Mesenchymal stem cell (in vitro differentiated cells and primary cell): ENCODE measurements around the gene LRRC9.
"Not testable (repeated sequence)": the region's sequence is repeated elsewhere in the genome, so short reads cannot be mapped to it uniquely, and the experiment has no call there.

Source experiments
- DNase-seq: peaks from one replicate; pipeline ENCODE4 v3.0.0-alpha.2; 2013
- H2AFZ ChIP-seq: one replicate; pipeline ENCODE4 v1.6.1; 2013; ENCODE audit warnings: low read depth, mild to moderate bottlenecking, control low read depth, inconsistent platforms, low read length, moderate library complexity
- H2AK5ac ChIP-seq: 2 replicates; pipeline ENCODE4 v1.6.1; 2013; ENCODE audit warnings: low read length, moderate library complexity, mild to moderate bottlenecking, inconsistent platforms; ENCODE audit not compliant: severe bottlenecking
- H2BK120ac ChIP-seq: one replicate; pipeline ENCODE4 v1.6.1; 2013; ENCODE audit warnings: low read depth, mild to moderate bottlenecking, inconsistent platforms, low read length, moderate library complexity
- H2BK12ac ChIP-seq, 2 experiments: one replicate each; pipeline ENCODE4 v1.6.1; 2013; ENCODE audit warnings: inconsistent platforms in 2 of 2, low read length in 2 of 2, mild to moderate bottlenecking in 2 of 2, moderate library complexity in 2 of 2, control low read depth in 1 of 2
- H2BK15ac ChIP-seq: one replicate; pipeline ENCODE4 v1.6.1; 2013; ENCODE audit warnings: mild to moderate bottlenecking, low read depth, inconsistent platforms; ENCODE audit not compliant: poor library complexity, severe bottlenecking
- H2BK5ac ChIP-seq: 2 replicates; pipeline ENCODE4 v1.6.1; 2013; ENCODE audit warnings: low read depth, mild to moderate bottlenecking, low read length, control low read depth, inconsistent platforms; ENCODE audit not compliant: poor library complexity, severe bottlenecking
- H3K14ac ChIP-seq, 2 experiments: one replicate each; pipeline ENCODE4 v1.6.1; 2013; ENCODE audit warnings: inconsistent platforms in 2 of 2, low read length in 2 of 2, control low read depth in 1 of 2, mild to moderate bottlenecking in 1 of 2, moderate library complexity in 1 of 2
- H3K18ac ChIP-seq, 2 experiments: one replicate each; pipeline ENCODE4 v1.6.1; 2013; ENCODE audit warnings: inconsistent platforms in 2 of 2, low read length in 2 of 2, control low read depth in 1 of 2, low read depth in 1 of 2, mild to moderate bottlenecking in 1 of 2
- H3K23ac ChIP-seq, 2 experiments: one replicate each; pipeline ENCODE4 v1.6.1; 2013; ENCODE audit warnings: inconsistent platforms in 2 of 2, low read length in 2 of 2, mild to moderate bottlenecking in 2 of 2, moderate library complexity in 2 of 2, control low read depth in 1 of 2
- H3K27ac ChIP-seq: 2 replicates; pipeline ENCODE4 v1.5.1; 2013; ENCODE audit warnings: mild to moderate bottlenecking, moderate library complexity, low read length, control low read depth, inconsistent platforms; ENCODE audit not compliant: poor library complexity, severe bottlenecking
- H3K27me3 ChIP-seq, 2 experiments: 2 replicates each; pipeline versions ENCODE4 v1.6.1 to v1.7.0; 2013; ENCODE audit warnings: low read length in 2 of 2, mild to moderate bottlenecking in 2 of 2, moderate library complexity in 2 of 2, control low read depth in 1 of 2, inconsistent platforms in 1 of 2; ENCODE audit not compliant: control insufficient read depth in 1 of 2, insufficient read depth in 1 of 2
- H3K36me3 ChIP-seq, 2 experiments: 2 replicates each; pipeline versions ENCODE4 v1.6.1 to v1.7.0; 2013; ENCODE audit warnings: low read length in 2 of 2, control low read depth in 1 of 2, inconsistent platforms in 1 of 2, low read depth in 1 of 2, mild to moderate bottlenecking in 1 of 2; ENCODE audit not compliant: insufficient read depth in 2 of 2, control insufficient read depth in 1 of 2
- H3K4ac ChIP-seq, 2 experiments: one replicate each; pipeline ENCODE4 v1.6.1; 2013; ENCODE audit warnings: inconsistent platforms in 2 of 2, low read length in 2 of 2, mild to moderate bottlenecking in 2 of 2, moderate library complexity in 2 of 2, control low read depth in 1 of 2, low read depth in 1 of 2
- H3K4me1 ChIP-seq: 2 replicates; pipeline ENCODE4 v1.6.1; 2013; ENCODE audit warnings: low read depth, low read length, control low read depth; ENCODE audit not compliant: control insufficient read depth, insufficient read depth
- H3K4me2 ChIP-seq: 2 replicates; pipeline ENCODE4 v1.6.1; 2013; ENCODE audit warnings: low read length, mild to moderate bottlenecking, inconsistent platforms; ENCODE audit not compliant: poor library complexity, severe bottlenecking
- H3K4me3 ChIP-seq, 2 experiments: 2 replicates each; pipeline versions ENCODE4 v1.5.1 to v1.7.0; 2013; ENCODE audit warnings: low read length in 2 of 2, mild to moderate bottlenecking in 2 of 2, control low read depth in 1 of 2, low read depth in 1 of 2; ENCODE audit not compliant: insufficient read depth in 1 of 2
- H3K79me1 ChIP-seq: replicated peaks from 2 replicates; pipeline ENCODE4 v1.6.1; 2013; ENCODE audit warnings: mild to moderate bottlenecking, control low read depth, low read length, inconsistent platforms; ENCODE audit not compliant: poor library complexity, severe bottlenecking
- H3K9ac ChIP-seq: 2 replicates; pipeline ENCODE4 v1.7.0; 2013; ENCODE audit warnings: mild to moderate bottlenecking, low read length, moderate library complexity
- H3K9me3 ChIP-seq: 2 replicates; pipeline ENCODE4 v1.7.0; 2013; ENCODE audit warnings: mild to moderate bottlenecking, low read length; ENCODE audit not compliant: control insufficient read depth
- H4K8ac ChIP-seq: one replicate; pipeline ENCODE4 v1.6.1; 2013; ENCODE audit warnings: inconsistent platforms, mild to moderate bottlenecking, low read length, moderate library complexity
- H4K91ac ChIP-seq: one replicate; pipeline ENCODE4 v1.6.1; 2013; ENCODE audit warnings: mild to moderate bottlenecking, low read length, inconsistent platforms
- WGBS: methylation state at CpG from one replicate; pipeline ENCODE4 v1.1.7; 2013; ENCODE audit warnings: mixed read lengths; 5-methylcytosine and 5-hydroxymethylcytosine counted together

The LRRC9 gene

GRCh38 chr14:60095781-60096450, 176.0 kb downstream of the LRRC9 start:
- Histone ChIP-seq H3K27ac (peak overlapping the region; percentile 9), H3K36me3 (peaks cover 4 to 15% of the 10 kb centered on the region in 2 experiments), H3K79me1 (no peaks in the 10 kb centered on the region), H3K9me3 (no peaks in the 10 kb centered on the region), H3K4me2 (peak overlapping the region; percentile 6), H2BK5ac (no peak overlapping the region), H3K23ac (no peak overlapping the region), H3K9ac (peak overlapping the region; percentile 32), H3K4me1 (peaks cover 5% of the 10 kb centered on the region), H4K8ac (no peak overlapping the region), H2AK5ac (no peak overlapping the region), H2BK12ac (no peak overlapping the region), H3K18ac (no peak overlapping the region), H2BK15ac (no peak overlapping the region), H3K4ac (no peak overlapping the region), H3K4me3 (peak overlapping the region in 1 of 2 experiments; percentile 15), H3K27me3 (no peaks in the 10 kb centered on the region), H3K14ac (no peak overlapping the region), H2AFZ (no peak overlapping the region), H2BK120ac (no peak overlapping the region), H4K91ac (no peak overlapping the region)
- DNase-seq = peak; percentile 84
- WGBS = 0% methylated on average over 2 of the region's 3 CpGs

- Histone ChIP-seq H3K27me3 (no peaks in the 10 kb centered on the region), H2BK5ac (no peak overlapping the region), H3K14ac (no peak overlapping the region), H4K91ac (no peak overlapping the region), H3K4ac (no peak overlapping the region), H2AK5ac (no peak overlapping the region), H3K79me1 (no peaks in the 10 kb centered on the region), H3K23ac (no peak overlapping the region), H3K4me3 (no peak overlapping the region), H4K8ac (no peak overlapping the region), H2BK15ac (no peak overlapping the region), H3K36me3 (peaks cover 4 to 15% of the 10 kb centered on the region in 2 experiments), H3K4me2 (no peak overlapping the region), H3K18ac (no peak overlapping the region), H3K9ac (no peak overlapping the region), H2BK120ac (no peak overlapping the region), H2BK12ac (no peak overlapping the region), H3K9me3 (no peaks in the 10 kb centered on the region), H3K27ac (no peak overlapping the region), H3K4me1 (peaks cover 5% of the 10 kb centered on the region), H2AFZ (no peak overlapping the region)
- DNase-seq = no peak
- WGBS = 93% methylated on average over 6 of the region's 6 CpGs
Observed at GRCh38 chr14:60097974-60098373, 178.0 kb downstream of the LRRC9 start.

GRCh38 chr14:60099855-60100254, 179.9 kb downstream of the LRRC9 start:
- not testable (repeated sequence) for H2BK5ac ChIP-seq, H3K14ac ChIP-seq, H3K27ac ChIP-seq, H3K4me3 ChIP-seq, H3K4ac ChIP-seq, H2BK15ac ChIP-seq, H3K18ac ChIP-seq, H3K9ac ChIP-seq, H2AFZ ChIP-seq, H3K23ac ChIP-seq, H3K27me3 ChIP-seq, H3K79me1 ChIP-seq, H3K4me2 ChIP-seq, H2BK12ac ChIP-seq, H4K91ac ChIP-seq, H2AK5ac ChIP-seq, H3K4me1 ChIP-seq, DNase-seq, H4K8ac ChIP-seq, H3K9me3 ChIP-seq, H2BK120ac ChIP-seq
- H3K36me3 ChIP-seq = peaks cover 4 to 18% of the 10 kb centered on the region in 2 experiments
- 96% methylated on average over 6 of the region's 7 CpGs for WGBS

GRCh38 chr14:60101786-60102185, 181.8 kb downstream of the LRRC9 start:
- no peak overlapping the region for H3K14ac ChIP-seq
- no peak overlapping the region for H2AFZ ChIP-seq
- no peak overlapping the region for H3K4me2 ChIP-seq
- no peak overlapping the region for H2AK5ac ChIP-seq
- H4K91ac ChIP-seq = no peak overlapping the region
- peak overlapping the region in 1 of 2 experiments; percentile 2 for H3K4me3 ChIP-seq
- H4K8ac ChIP-seq = no peak overlapping the region
- no peaks in the 10 kb centered on the region for H3K9me3 ChIP-seq
- peak; percentile 39 for DNase-seq
- no peak overlapping the region for H3K27ac ChIP-seq
- no peak overlapping the region for H3K4ac ChIP-seq
- no peak overlapping the region for H2BK120ac ChIP-seq
- WGBS = no CpG with 5 or more reads among the region's 1 CpG
- no peak overlapping the region for H2BK15ac ChIP-seq
- H3K18ac ChIP-seq = no peak overlapping the region
- H2BK12ac ChIP-seq = no peak overlapping the region
- peak overlapping the region; percentile 65 for H3K9ac ChIP-seq
- no peak overlapping the region for H3K23ac ChIP-seq
- no peaks in the 10 kb centered on the region for H3K79me1 ChIP-seq
- no peak overlapping the region for H2BK5ac ChIP-seq
- H3K4me1 ChIP-seq = peaks cover 4% of the 10 kb centered on the region
- H3K27me3 ChIP-seq = no peaks in the 10 kb centered on the region
- H3K36me3 ChIP-seq = peaks cover 4 to 18% of the 10 kb centered on the region in 2 experiments
